GM12891 (cell line): Measurements from ENCODE around the gene TULP4.

Source experiments
- PAX5 ChIP-seq: IDR thresholded peaks from 2 replicates; pipeline ENCODE4 v1.6.1; 2011; ENCODE audit warnings: low read length, moderate library complexity, mild to moderate bottlenecking; ENCODE audit not compliant: insufficient read depth, severe bottlenecking
- POLR2A ChIP-seq: IDR thresholded peaks from 2 replicates; pipeline ENCODE4 v1.6.1; 2011; ENCODE audit warnings: low read depth, low read length, control low read depth
- TAF1 ChIP-seq: IDR thresholded peaks from 2 replicates; pipeline ENCODE4 v1.6.1; 2011; ENCODE audit warnings: low read depth, low read length, control low read depth

DNA sequence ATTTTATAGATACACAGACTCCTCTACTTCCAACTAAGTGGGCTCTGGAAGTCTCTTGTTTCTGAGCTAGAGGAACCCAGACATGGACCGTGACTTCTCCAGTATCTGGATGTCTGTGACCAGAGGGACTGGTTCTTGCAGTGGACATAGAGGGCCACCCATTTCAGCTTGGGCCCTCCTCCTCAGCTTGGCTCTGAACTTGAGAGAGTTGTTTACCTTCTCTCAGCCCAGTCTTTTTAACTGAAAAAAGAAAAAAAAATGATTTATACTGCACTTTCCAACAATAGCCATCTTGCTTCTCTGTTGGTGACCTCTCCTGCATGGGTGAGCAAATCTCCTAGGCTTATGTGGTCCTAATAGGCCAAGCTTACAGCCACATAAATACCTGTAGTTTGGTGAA lies 187.3 kb downstream of the TULP4 start:
- TF ChIP-seq POLR2A: no peak
- TF ChIP-seq TAF1: no peak
- no peak for TF ChIP-seq PAX5
